ENCODE results near the gene NNAT.

DNA sequence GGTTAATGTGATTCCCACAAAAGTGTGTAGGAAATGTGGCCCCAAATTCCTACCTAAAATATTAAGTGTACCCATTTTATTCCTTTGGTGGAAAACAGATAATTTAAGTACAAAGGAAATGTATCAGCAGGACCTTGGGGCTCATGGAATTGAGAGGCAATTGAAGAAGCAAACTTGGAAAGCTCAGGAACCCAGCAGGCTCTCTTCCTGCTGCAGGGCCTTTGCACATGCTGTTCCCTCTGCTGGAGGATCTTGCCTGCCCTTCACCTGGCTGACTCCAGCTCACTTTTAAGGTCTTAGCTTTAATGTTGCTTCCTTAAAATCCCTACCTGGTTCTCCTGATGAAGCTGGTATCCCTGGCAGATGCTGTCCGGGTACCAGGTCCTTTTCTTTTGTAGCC, 16.5 kb downstream of the NNAT start:
- TF ChIP-seq CTCF (IDR thresholded peaks at IDR 0.05; ENCODE audit: borderline replicate concordance, extremely low read depth, low read length, poor library complexity, severe bottlenecking) (no peak), EZH2 (IDR thresholded peaks at IDR 0.05; ENCODE audit: borderline replicate concordance, low read depth, low read length, severe bottlenecking) (no peak)
